Tibial nerve (tissue), 3 donors: ENCODE measurements around the gene FZD4.

Source experiments
- CTCF ChIP-seq, 5 experiments: fragments of 200-600 bp in 3 of 5; fragments of 450-650 bp in 2 of 5; sonication (generic) in 3 of 5; IDR thresholded peaks; one replicate each; pipeline ENCODE4 v1.5.1; 2016 to 2019; ENCODE audit warnings: antibody characterized with exemption in 5 of 5, mild to moderate bottlenecking in 3 of 5, moderate library complexity in 2 of 5
- POLR2A ChIP-seq, 2 donors: fragments of 450-650 bp; IDR thresholded peaks; one replicate each; pipeline ENCODE4 v1.6.1; 2017; ENCODE audit warnings: antibody characterized with exemption in 2 of 2, mild to moderate bottlenecking in 2 of 2, moderate library complexity in 2 of 2

DNA sequence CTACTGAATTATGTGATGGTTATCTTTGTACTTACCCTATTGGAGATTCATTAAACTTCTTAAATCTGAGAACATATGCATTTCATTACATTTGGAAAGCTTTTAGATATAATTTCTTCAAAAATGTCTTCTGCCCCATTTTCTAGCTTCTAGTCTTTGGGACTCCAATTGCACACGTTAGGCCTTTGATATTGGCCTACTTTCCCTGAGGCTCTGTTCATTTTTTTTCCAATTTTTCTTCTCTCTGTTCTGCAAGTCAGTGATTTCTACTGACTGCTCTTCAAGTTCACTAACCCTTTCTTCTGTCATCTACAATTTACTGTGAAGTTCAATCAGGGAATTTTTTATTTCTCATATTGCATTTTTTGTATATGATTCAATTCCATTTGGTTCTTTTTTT lies 43.0 kb downstream of the FZD4 start:
- no peak for TF ChIP-seq CTCF (IDR thresholded peaks at IDR 0.05)
- TF ChIP-seq POLR2A (IDR thresholded peaks at IDR 0.05): no peak
